ENCODE data around the gene RANBP3L.
"Not testable (repeated sequence)": the region's sequence is repeated elsewhere in the genome, so short reads cannot be mapped to it uniquely, and the experiment has no call there.

RANBP3L gene

DNA sequence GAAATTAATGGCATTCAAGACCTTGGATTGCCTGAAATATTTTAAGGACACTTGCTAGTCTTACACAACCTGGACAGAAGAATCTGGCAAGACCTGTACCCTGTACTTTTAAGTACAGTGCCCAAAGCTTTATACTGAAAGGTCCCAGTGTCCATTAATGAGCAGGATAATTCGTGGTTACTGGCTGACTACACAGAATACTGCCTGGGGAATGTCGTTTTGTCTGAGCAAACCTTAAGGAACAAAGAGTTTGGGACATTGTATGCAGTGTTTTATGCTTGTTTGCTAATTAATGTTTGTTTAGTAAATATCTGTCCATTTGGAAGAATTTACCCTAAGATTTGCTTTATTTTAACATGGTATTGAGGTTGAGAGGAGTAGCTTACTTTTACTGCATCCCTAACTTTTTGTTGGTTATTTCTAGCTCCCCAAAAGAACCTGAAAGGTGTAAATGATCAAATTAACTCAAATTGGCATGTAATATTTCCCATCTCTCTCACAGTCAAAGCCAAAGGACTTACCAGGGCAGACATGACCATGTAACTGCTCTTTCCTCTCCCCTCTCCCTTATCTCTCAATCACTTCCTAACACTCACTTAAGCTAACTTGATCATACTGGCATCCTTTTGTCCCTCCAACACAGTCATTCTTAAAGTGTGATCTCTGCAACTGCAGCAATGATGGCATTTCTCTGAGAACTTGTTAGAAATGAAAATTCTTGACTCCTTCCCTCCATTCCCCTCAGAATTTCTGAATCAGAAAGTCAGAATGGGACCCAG lies 15.7 kb downstream of the RANBP3L start:
- no peak for DNase-seq

DNA sequence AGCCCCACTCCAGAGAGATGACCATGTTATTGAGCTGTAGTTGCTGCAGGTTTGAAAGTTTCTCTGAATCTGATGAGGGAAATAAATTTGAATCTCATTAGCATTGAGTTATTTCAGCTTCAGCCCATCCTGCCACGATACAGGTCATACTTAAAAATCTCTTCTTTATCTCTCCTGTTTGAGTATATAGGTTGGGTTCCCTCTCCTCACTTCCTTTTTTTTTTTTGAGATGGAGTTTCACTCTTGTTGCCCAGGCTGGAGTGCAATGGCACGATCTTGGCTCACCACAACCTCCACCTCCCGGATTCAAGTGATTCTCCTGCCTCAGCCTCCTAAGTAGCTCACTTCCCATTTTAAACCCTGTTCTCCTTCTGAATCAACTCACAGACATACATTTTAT lies 17.9 kb downstream of the RANBP3L start:
- not testable (repeated sequence) for DNase-seq

GRCh38 chr5:36281626-36282025 lies 20.1 kb downstream of the RANBP3L start:
- no peak for DNase-seq

- peak; percentile 57 for DNase-seq
Observed at GRCh38 chr5:36279054-36279698, 22.5 kb downstream of the RANBP3L start.

DNA sequence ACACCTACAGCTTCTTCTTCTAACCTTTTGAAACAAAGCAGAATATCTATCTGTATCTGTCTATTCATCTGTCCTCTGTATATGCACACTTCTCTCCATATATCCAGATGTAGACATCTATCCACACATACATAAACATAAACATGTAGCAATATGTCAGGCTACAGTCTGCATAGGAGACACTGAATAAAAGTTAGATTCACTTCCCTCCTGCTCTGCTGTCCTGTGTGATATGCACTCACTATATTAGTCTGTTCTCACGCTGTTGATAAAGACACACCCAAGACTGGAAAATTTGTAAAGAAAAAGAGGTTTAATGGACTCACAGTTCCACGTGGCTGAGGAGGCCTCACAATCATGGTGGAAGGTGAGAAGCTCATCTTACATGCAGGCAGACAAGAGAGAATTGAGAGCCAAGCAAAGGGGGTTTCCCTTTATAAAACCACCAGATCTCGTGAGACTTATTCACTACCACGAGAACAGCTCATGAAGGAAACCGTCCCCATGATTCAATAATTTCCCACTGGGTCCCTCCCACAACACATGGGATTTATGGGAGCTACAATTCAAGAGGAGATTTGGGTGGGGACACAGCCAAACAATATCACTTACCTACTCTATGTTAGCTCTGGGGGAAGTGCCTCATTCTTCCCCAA lies 24.1 kb downstream of the RANBP3L start:
- DNase-seq = no peak

DNA sequence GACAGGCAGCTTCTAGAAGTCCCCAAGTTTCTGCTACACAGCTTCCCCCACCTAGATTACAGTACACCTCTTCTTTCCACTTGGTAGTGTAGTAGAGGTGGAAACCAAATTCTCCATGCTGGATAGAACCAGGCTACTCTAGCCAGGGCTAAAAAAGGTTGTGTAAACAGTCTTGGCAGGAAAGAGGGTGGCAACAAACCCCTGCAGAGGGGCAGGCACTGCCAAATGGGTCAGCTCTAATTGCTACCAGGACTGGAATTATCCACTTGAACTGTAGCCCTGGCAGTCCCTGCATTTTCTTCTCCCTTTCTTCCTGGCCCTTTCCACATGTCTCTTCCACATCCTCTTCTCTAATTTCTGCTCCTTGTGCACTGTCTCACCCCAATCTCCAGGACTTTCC lies 24.8 kb downstream of the RANBP3L start:
- no peak for DNase-seq

DNA sequence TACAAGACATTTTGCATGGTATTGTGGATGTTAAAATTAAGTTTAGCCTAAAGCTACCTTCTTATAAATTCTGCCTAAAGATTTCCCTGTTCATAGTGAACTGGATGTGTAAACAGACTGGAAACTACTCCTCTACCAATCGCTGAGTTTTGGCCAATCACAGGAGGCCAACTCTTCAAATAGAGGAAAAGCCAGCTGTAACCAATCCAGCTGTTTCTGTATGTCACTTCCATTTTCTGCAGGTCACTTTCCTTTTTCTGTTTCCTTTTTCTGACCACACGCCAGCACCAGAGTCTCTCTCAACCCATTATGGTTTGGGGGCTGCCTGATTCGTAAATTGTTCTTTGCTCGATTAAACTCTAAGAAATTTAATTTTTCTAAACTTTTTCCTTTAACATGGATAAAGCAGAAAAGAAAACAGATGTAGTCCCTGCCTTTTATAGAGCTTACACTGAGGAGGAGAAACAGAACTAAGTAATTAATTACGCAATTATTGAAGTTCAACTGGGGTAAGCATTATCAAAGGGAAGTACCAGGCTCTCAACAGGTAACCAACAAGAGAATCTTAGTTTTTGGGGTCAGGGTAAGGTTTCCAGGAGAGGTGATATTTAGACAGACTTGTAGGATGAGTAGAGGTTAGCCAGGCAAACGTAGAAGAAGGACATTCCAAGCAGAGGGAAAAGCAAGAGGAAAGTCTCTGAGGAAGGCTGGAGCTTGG lies 27.7 kb downstream of the RANBP3L start:
- no peak for DNase-seq

DNA sequence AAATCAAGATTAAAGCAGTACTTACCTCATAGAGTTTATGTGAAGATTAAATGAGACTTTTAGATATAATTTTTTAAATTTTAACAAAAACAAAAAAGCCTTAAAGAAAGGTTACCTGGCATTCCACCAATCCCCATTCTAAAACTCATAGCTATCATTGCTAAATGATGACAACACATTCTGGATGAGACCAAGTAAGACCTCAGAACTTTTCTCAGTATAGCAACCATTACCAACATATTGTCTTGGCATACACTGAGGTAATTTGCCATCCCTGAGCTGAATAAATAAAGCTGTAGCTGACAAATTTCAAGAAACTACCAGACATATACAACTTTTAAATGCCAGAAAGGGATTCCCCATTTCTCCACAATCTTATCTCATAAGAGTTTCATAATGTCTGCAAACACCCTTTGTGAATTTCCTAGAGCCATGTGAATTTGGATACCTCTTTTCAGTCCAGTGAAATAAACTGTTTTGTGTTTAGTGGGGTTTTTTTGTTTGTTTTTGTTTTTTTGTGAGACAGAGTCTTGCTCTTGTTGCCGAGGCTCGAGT lies 29.5 kb downstream of the RANBP3L start:
- peak; percentile 8 for DNase-seq

DNA sequence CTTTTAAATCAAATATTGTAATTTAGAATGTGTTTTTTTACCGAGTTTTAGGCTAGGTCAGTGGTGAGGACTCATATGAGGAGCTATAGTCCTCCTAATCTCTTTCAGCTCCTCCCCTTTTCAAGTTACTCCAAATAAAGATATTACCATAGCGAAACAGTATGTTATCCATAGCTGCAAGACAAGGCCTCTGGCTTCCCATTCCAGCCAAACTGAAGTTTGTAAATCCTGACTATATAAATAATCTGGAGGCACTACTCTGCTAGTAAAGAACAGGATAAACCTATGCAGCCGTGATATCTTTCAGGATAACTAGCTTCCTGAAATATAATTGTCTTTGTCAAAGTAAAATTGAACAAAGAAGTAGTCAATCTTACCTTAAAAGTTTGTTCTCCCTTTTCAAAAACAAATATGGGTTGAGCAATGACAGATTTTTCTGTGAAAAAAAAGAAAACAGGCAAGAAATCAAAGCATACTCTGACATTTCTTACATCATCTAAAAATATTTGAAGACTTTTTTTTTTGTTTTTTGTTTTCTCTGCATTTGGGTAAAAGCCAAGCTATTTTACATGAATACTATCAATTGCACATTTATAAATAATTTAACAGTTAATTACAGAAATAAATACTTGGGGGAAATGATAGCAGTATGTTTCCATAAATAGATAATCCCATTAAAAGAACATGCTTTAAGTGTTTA lies 30.7 kb downstream of the RANBP3L start:
- no peak for DNase-seq

DNA sequence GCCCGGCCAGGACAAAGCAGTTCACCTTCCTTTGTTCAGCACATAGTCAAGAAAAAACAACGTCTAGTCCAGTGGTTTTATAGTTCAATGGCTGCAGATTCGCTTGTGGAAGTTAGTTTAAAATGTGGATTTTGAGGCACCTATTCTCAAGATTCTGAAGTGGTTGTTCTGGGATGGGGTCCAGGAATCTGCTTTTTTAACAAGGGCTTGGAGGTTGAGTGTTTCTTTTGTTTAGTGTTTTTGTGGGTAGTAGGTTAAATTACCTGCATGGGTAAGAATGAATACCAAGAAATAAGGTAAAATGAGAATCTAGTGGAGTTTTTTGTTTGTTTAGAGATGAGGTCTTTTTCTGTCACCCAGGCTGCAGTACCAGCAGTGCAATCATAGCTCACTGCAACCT lies 31.5 kb downstream of the RANBP3L start:
- DNase-seq = no peak

DNA sequence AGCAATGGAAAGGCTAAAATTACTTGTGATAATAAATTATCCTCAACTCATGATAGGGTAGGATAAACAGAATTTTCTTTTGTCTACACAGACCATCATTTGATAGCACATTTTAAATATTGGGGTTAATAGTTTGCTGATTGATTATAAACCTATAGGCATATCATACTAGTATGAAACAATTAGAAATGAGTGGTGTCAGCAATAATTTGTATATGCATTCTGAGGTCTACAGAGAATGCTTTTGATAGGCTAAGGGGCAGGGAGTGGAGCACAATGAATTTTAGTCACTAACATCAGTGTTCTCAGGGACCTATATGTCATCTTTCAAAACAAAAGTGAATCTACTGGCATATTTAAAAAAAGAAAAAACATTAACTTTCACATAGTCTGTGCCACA lies 32.2 kb downstream of the RANBP3L start:
- no peak for DNase-seq

DNA sequence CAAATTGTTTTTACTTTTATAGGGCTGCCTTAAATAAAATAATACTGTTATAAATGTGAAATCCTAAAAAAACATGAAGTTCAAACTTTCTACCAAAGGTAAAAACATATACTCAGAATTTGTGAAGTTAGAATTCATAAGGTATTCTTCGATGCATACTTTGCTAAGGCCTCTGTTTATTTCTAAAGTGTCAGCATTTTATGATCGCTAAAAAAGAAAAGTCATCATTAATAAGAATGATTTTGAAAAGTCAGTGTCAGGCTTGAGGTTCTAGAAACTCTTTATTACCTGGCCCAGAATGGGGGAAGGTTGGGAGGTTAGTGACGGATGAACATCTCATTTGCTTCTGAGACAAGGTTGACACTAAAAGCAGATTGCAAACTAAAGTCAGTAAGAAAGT lies 33.8 kb downstream of the RANBP3L start:
- DNase-seq = no peak

- no peak for DNase-seq
Observed at GRCh38 chr5:36264202-36264760, 37.4 kb downstream of the RANBP3L start.

GRCh38 chr5:36261186-36261585 lies 40.5 kb downstream of the RANBP3L start:
- no peak for DNase-seq

- DNase-seq = no peak
Observed at GRCh38 chr5:36253575-36253974, 48.1 kb downstream of the RANBP3L start.

DNA sequence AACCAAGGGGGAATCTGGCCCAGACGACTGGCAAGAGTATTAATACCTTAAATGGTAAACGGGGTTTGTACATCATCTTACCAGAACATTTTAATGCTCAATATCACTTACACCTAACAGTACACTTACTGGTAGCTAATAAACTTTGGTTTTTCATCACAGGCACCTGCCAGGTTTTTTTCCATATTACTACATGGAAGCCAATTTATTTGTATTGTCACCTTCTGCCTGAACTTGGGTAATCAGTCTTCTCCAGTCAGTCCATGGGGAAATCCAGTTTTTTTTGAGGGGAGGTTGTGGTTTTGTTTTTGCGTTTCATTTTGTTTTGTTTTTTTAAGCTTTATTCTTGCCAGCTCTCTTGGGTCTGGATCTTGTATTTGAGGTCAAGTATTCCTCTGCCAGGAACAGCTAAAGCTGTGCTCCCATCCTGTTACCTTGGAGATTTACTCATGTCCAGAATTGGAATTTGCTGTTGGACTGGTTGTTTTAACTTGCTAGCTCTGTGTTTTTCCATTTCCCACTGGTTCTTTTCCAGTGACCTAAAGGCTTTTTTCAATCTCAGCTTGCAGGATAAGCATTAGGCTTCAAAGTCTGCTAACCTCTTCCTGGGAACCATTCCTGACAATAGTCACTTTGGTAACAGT lies 48.9 kb downstream of the RANBP3L start:
- no peak for DNase-seq

GRCh38 chr5:36251218-36251617 lies 50.5 kb downstream of the RANBP3L start:
- DNase-seq = no peak

DNA sequence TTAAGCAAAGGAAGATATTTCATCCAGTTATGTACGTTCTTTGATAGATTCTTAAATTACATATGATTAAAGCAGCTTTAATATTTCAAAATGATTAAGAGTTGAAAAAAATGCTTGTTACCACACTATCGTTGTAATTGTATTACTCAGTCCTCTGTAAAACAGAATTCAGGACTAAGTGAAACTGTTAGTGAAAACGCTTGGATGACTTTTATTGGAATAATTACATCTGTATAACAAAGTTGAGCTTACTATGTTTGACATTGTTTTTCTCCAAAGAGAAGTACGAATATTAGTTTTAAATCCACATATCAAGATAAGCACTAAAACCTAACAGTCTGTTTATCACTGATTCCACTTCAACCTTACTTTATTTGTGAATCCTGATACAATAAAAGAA lies 51.3 kb downstream of the RANBP3L start:
- DNase-seq = no peak

- no peak for DNase-seq
Observed at GRCh38 chr5:36246036-36246800, 55.5 kb downstream of the RANBP3L start.

DNA sequence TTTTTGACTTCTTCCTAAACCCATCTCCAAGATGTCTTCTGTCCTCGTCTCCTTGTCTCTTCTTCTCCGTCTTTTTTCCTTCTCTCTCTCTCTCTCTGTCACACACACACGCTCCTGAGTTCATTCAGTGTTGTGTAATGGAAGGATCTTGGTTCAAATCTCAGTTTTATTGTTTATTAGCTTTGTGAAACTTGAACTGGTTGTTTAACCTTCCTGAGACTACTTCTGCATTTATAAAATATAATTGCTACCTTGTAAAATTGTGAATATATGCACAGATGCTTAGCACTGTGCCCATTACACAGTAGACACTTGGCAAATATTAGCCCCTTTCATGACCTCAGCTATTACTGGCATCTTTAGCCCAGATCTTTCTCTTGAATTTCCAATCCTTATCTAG lies 57.6 kb downstream of the RANBP3L start:
- DNase-seq = no peak

GRCh38 chr5:36243653-36244052 lies 58.0 kb downstream of the RANBP3L start:
- DNase-seq = no peak

Data from fibroblast of skin of back (primary cell).